Measurements from ENCODE around the gene HSDL1. TPM values are rescaled to one million over a fixed set of nuclear protein-coding genes. Genes with fewer than 3 reads are reported as not detected.

Gene HSDL1
- total RNA-seq, 1 experiment from 2014 or later: 34.2 TPM

GRCh38 chr16:84183911-84184591, 39.1 kb upstream of the HSDL1 start:
- Histone ChIP-seq H3T11ph (ENCODE audit: low read length) (no peak overlapping the region), H3K9ac (ENCODE audit: extremely low read depth, insufficient read length, low read length) (no peak overlapping the region), H3K4ac (ENCODE audit: low read depth, low read length) (no peak overlapping the region), H2BK15ac (ENCODE audit: low read depth, low read length) (no peak overlapping the region), H3K56ac (ENCODE audit: insufficient read length, low read depth, low read length) (no peak overlapping the region), H3K9me3 (ENCODE audit: control insufficient read depth, low read depth, low read length) (no peaks in the 10 kb centered on the region), H3K18ac (ENCODE audit: insufficient read length, low read depth, low read length) (no peak overlapping the region), H2BK120ac (ENCODE audit: low read depth, low read length, poor library complexity, severe bottlenecking) (no peak overlapping the region), H3K23ac (ENCODE audit: insufficient read length, low read depth, low read length) (no peak overlapping the region), H2BK5ac (ENCODE audit: insufficient read length, low read length) (no peak overlapping the region), H4K5ac (ENCODE audit: insufficient read length, low read depth, low read length) (no peak overlapping the region), H2BK12ac (ENCODE audit: insufficient read length, low read depth, low read length) (no peak overlapping the region), H3K23me2 (ENCODE audit: insufficient read length, low read depth, low read length, poor library complexity, severe bottlenecking) (peaks cover 6% of the 10 kb centered on the region), H3K27me3 (ENCODE audit: insufficient read depth, low read length) (no peaks in the 10 kb centered on the region), H4K8ac (replicated peaks; ENCODE audit: insufficient read length, low read depth, low read length) (no peak overlapping the region), H2AK5ac (ENCODE audit: insufficient read length, low read length) (no peak overlapping the region), H4K20me1 (ENCODE audit: control insufficient read depth, insufficient read depth, insufficient read length) (no peaks in the 10 kb centered on the region), H3K79me2 (ENCODE audit: insufficient read depth, low read length) (peaks cover 9% of the 10 kb centered on the region; the same call in 1 of the 2 replicates), H3K4me1 (ENCODE audit: insufficient read depth, low read length) (no peaks in the 10 kb centered on the region), H2BK20ac (ENCODE audit: low read depth, low read length, poor library complexity, severe bottlenecking) (no peak overlapping the region), H2AFZ (ENCODE audit: low read length) (no peak overlapping the region), H3K4me2 (ENCODE audit: insufficient read depth, insufficient read length, low read length) (no peak overlapping the region), H4K91ac (ENCODE audit: insufficient read length, low read depth, low read length) (no peak overlapping the region), H3K27ac (ENCODE audit: insufficient read length, low read depth, low read length) (no peak overlapping the region), H3K14ac (ENCODE audit: insufficient read depth, low read length) (no peak overlapping the region), H3K79me1 (ENCODE audit: insufficient read depth, low read depth, low read length, poor library complexity, severe bottlenecking) (peaks cover 6% of the 10 kb centered on the region)
- no peaks in the 10 kb centered on the region for H3K9me3 Mint-ChIP-seq
- DNase-seq: no peak
- H3K4me1 Mint-ChIP-seq: peaks cover 8 to 13% of the 10 kb centered on the region in 2 experiments
- H3K27me3 Mint-ChIP-seq (ENCODE audit: low read depth): peaks cover 2% of the 10 kb centered on the region; the same call in 1 of the 2 replicates
- no CpG with 5 or more reads among the region's 11 CpGs for WGBS (ENCODE audit: extremely low coverage, insufficient read length, low lambda C conversion rate)
- TF ChIP-seq, protein P1, sequence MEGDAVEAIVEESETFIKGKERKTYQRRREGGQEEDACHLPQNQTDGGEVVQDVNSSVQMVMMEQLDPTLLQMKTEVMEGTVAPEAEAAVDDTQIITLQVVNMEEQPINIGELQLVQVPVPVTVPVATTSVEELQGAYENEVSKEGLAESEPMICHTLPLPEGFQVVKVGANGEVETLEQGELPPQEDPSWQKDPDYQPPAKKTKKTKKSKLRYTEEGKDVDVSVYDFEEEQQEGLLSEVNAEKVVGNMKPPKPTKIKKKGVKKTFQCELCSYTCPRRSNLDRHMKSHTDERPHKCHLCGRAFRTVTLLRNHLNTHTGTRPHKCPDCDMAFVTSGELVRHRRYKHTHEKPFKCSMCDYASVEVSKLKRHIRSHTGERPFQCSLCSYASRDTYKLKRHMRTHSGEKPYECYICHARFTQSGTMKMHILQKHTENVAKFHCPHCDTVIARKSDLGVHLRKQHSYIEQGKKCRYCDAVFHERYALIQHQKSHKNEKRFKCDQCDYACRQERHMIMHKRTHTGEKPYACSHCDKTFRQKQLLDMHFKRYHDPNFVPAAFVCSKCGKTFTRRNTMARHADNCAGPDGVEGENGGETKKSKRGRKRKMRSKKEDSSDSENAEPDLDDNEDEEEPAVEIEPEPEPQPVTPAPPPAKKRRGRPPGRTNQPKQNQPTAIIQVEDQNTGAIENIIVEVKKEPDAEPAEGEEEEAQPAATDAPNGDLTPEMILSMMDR (conservative IDR thresholded peaks at IDR 0.05): no peak; the same call in 1 of the 3 replicates
- H3K27ac Mint-ChIP-seq: no peak overlapping the region
- peaks cover 14 to 49% (median 46%) of the 10 kb centered on the region in 3 experiments; a peak in 6 of 7 replicates for H3K36me3 Mint-ChIP-seq (ENCODE audit: insufficient read depth in 1 of 3, low read depth in 3 of 3)
- no peak overlapping the region; a peak in 1 of 5 replicates for H3K4me3 Mint-ChIP-seq

All from H9 (cell line).